Lower leg skin (tissue), 3 donors: ENCODE measurements around the gene GJC3.

Experiments
- CTCF ChIP-seq, 3 donors: fragments of 450-650 bp; IDR thresholded peaks; one replicate each; pipeline ENCODE4 v1.5.1; 2016; ENCODE audit warnings: antibody characterized with exemption in 3 of 3, mild to moderate bottlenecking in 3 of 3, moderate library complexity in 2 of 3
- POLR2A ChIP-seq, 2 donors: fragments of 450-650 bp; IDR thresholded peaks; one replicate each; pipeline ENCODE4 v1.6.1; 2016 to 2017; ENCODE audit warnings: antibody characterized with exemption in 2 of 2, mild to moderate bottlenecking in 1 of 2, moderate library complexity in 1 of 2

DNA sequence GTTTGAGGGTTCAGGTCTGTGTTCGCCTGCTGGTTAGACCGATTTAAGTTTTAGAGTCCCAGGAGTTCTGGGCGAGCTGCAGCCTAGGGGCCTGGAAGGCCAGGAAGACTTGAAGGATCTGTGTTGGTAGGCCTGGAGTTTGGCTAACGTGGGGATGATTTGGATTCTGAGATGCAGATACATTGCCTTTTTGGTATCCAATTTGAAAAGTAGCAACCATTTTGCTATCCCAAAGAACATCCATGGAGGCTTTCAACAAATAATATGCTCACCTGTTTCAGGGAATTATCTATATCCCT, 9.7 kb downstream of the GJC3 start:
- TF ChIP-seq CTCF (IDR thresholded peaks at IDR 0.05) = no peak
- no peak for TF ChIP-seq POLR2A (IDR thresholded peaks at IDR 0.05)
